HG02623 (cell line): ENCODE measurements around the gene CNPY3.

Source experiments
- ATAC-seq: cut with Tn5 transposase; IDR thresholded peaks from one replicate; pipeline ENCODE4 v1.9.1; 2021; ENCODE audit warnings: moderate library complexity; ENCODE audit not compliant: unreplicated experiment

The CNPY3 gene

GRCh38 chr6:42978839-42979522, 49.7 kb downstream of the CNPY3 start, which contains the start of gene PEX6:
PEX6 (minus strand) TSS chr6:42979181; CDS start chr6:42979150, 31 bp downstream.
- ATAC-seq, result peak; percentile 85

GRCh38 chr6:42979523-42980177, 50.4 kb downstream of the CNPY3 start:
- ATAC-seq, result no peak

GRCh38 chr6:42981836-42982235, 52.6 kb downstream of the CNPY3 start:
- no peak for ATAC-seq

GRCh38 chr6:42984001-42984923, 55.0 kb downstream of the CNPY3 start, which contains the start of gene PPP2R5D:
PPP2R5D (plus strand) TSS chr6:42984570; CDS start chr6:42984678, 108 bp downstream.
- ATAC-seq, result peak; percentile 88

- no peak for ATAC-seq
Measured at GRCh38 chr6:42984924-42985475, 55.7 kb downstream of the CNPY3 start.

- no peak for ATAC-seq
Measured at GRCh38 chr6:42987533-42988451, 58.5 kb downstream of the CNPY3 start.

GRCh38 chr6:42988486-42989020, 59.3 kb downstream of the CNPY3 start:
- no peak for ATAC-seq
